CD4-positive, alpha-beta T cell treated with Interleukin-15 for 1 hour (primary cell): ENCODE measurements around the gene LIN7B.
"Not testable (repeated sequence)": the region's sequence is repeated elsewhere in the genome, so short reads cannot be mapped to it uniquely, and the experiment has no call there.

ENCODE experiments used
- DNase-seq: peaks from one replicate; pipeline ENCODE4 v3.0.0-alpha.2; 2020

Gene LIN7B

GRCh38 chr19:49113762-49114629 lies at the start of gene LIN7B:
Gene LIN7B (plus strand): TSS chr19:49114370. CDS start chr19:49114405, 35 bp downstream.
- peak; percentile 76 for DNase-seq

- no peak for DNase-seq
These were observed 49.2 kb upstream of the LIN7B start, which contains the start of gene NTF4 for GRCh38 chr19:49064768-49065611. Gene NTF4 (minus strand): TSS chr19:49064818. CDS start chr19:49061997, 2,821 bp downstream.

- DNase-seq = no peak
These were observed 48.2 kb upstream of the LIN7B start for GRCh38 chr19:49065905-49066512.

- DNase-seq = no peak
These were observed 46.6 kb upstream of the LIN7B start for GRCh38 chr19:49067554-49067953.

GRCh38 chr19:49069026-49069425 lies 45.1 kb upstream of the LIN7B start:
- DNase-seq = no peak

GRCh38 chr19:49070416-49070815 lies 43.8 kb upstream of the LIN7B start:
- DNase-seq = no peak

- no peak for DNase-seq
These were observed 42.2 kb upstream of the LIN7B start for GRCh38 chr19:49071860-49072547.

- DNase-seq = no peak
These were observed 40.4 kb upstream of the LIN7B start for GRCh38 chr19:49073514-49074378.

GRCh38 chr19:49074869-49075268 lies 39.3 kb upstream of the LIN7B start:
- DNase-seq = not testable (repeated sequence)

- DNase-seq = no peak
These were observed 33.8 kb upstream of the LIN7B start for GRCh38 chr19:49080392-49080791.

- DNase-seq = no peak
These were observed 32.9 kb upstream of the LIN7B start for GRCh38 chr19:49081273-49081672.

- DNase-seq = no peak
These were observed 29.8 kb upstream of the LIN7B start for GRCh38 chr19:49084206-49085019.

- DNase-seq = peak; percentile 100
These were observed 28.9 kb upstream of the LIN7B start, which contains the start of gene SNRNP70 for GRCh38 chr19:49085020-49085867. Gene SNRNP70 (plus strand): TSS chr19:49085451. CDS start chr19:49086415, 964 bp downstream.

GRCh38 chr19:49085868-49086232 lies 28.3 kb upstream of the LIN7B start:
- DNase-seq = no peak

GRCh38 chr19:49086296-49086695 lies 27.9 kb upstream of the LIN7B start:
- no peak for DNase-seq

- no peak for DNase-seq
These were observed 22.7 kb upstream of the LIN7B start for GRCh38 chr19:49091391-49092038.

- no peak for DNase-seq
These were observed 21.5 kb upstream of the LIN7B start for GRCh38 chr19:49092686-49093085.

GRCh38 chr19:49094505-49095482 lies 19.4 kb upstream of the LIN7B start:
- no peak for DNase-seq
